SK-N-MC (cell line): Measurements from ENCODE around the gene KRTAP10-8.
"Not testable (repeated sequence)": the region's sequence is repeated elsewhere in the genome, so short reads cannot be mapped to it uniquely, and the experiment has no call there.

Source experiments
- DNase-seq: peaks from one replicate; pipeline ENCODE4 v3.0.0-alpha.2; 2011; ENCODE audit warnings: low read depth, low spot score
- H3K27ac ChIP-seq: fragments of 200-600 bp; sonication (generic); 2 replicates; pipeline ENCODE4 v1.5.1; 2016; ENCODE audit warnings: mixed run types
- H3K36me3 ChIP-seq: fragments of 200-600 bp; sonication (generic); 2 replicates; pipeline ENCODE4 v1.6.1; 2017; ENCODE audit warnings: antibody characterized with exemption, low read length, mixed read lengths; ENCODE audit not compliant: insufficient read depth
- H3K4me3 ChIP-seq: fragments of 200-600 bp; sonication (generic); 2 replicates; pipeline ENCODE4 v1.5.1; 2016
- H3K9ac ChIP-seq: fragments of 200-600 bp; sonication (generic); 2 replicates; pipeline ENCODE4 v1.8.0; 2017; ENCODE audit warnings: mixed run types, mixed read lengths; ENCODE audit not compliant: insufficient read length
- H3K9me3 ChIP-seq: fragments of 200-600 bp; sonication (generic); 2 replicates; pipeline ENCODE4 v1.6.1; 2017; ENCODE audit warnings: low read depth, mild to moderate bottlenecking, antibody characterized with exemption, low read length, moderate library complexity, mixed read lengths
- EZH2 ChIP-seq: fragments of 200-600 bp; sonication (generic); IDR thresholded peaks from one replicate; pipeline ENCODE4 v1.6.1; 2017; ENCODE audit warnings: antibody characterized with exemption
- FOXP2 ChIP-seq: optimal IDR thresholded peaks from 2 replicates; pipeline ENCODE3; 2011; ENCODE audit warnings: mild to moderate bottlenecking, moderate library complexity; ENCODE audit not compliant: insufficient read depth; ENCODE audit errors: extremely low read length, control extremely low read depth
- POLR2AphosphoS5 ChIP-seq: IDR thresholded peaks from 2 replicates; pipeline ENCODE4 v1.6.1; 2012; ENCODE audit warnings: mild to moderate bottlenecking, low read depth, low read length, borderline replicate concordance

KRTAP10-8 gene

GRCh38 chr21:44658913-44659595 lies 47.2 kb downstream of the KRTAP10-8 start:
- H3K9ac ChIP-seq, result no peak overlapping the region
- peaks cover 5% of the 10 kb centered on the region; the same call in 1 of the 2 replicates for H3K9me3 ChIP-seq
- DNase-seq, result no peak
- no peak overlapping the region for H3K27ac ChIP-seq
- H3K36me3 ChIP-seq, result peaks cover 39% of the 10 kb centered on the region; the same call in 1 of the 2 replicates
- no peak overlapping the region for H3K4me3 ChIP-seq
- TF ChIP-seq POLR2AphosphoS5, result no peak
- no peak for TF ChIP-seq EZH2
- TF ChIP-seq FOXP2, result no peak

GRCh38 chr21:44661567-44661966 lies 49.7 kb downstream of the KRTAP10-8 start:
- H3K9ac ChIP-seq, DNase-seq, H3K27ac ChIP-seq, H3K4me3 ChIP-seq, H3K9me3 ChIP-seq: not testable (repeated sequence)
- H3K36me3 ChIP-seq, result peaks cover 35% of the 10 kb centered on the region; the same call in 1 of the 2 replicates
